Measurements from ENCODE around the gene CUEDC1. TPM values are rescaled to one million over a fixed set of nuclear protein-coding genes. Genes with fewer than 3 reads are reported as not detected.
A peak's percentile ranks its signal among the peaks of the same experiment; 100 is the strongest.
"Not testable (repeated sequence)": the region's sequence is repeated elsewhere in the genome, so short reads cannot be mapped to it uniquely, and the experiment has no call there.

The CUEDC1 gene
- total RNA-seq, 1 donor, result 0.54 TPM

DNA sequence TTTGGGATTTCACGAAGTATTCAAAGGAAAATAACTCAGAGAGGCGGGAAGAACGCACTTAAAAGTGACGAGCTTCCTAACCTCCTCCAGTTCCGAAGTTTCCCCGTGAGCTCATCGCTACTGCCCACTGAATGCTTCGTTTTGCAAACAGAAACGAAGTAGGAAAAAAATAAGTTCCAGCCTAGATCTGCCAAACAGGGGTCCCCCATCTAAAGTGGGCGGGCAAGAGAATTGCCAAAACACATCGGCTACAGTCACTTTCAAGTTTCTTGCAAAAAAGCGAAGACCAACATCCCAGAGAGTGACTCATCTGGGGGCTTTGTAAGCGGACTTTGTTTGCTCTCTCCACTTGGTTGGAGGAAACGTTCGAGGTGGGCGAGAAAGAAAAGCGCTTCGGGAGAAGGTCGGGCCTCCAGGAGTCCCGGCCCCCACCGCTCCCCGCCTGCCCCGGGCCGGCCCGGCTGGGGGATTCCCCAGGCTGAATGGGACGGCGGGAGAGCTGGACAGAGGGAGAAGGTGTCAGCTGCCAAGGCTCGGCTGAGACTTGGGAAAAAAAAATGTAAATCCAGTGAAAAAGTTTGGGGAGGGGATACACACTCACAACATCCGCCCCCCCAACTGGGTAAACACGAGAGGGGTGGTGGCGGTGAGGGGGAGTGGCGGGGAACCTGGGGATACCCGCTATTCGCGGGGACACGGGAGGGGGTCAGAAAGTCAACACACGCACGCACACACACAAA, 31.8 kb upstream of the CUEDC1 start:
- DNase-seq (ENCODE audit: low read depth in 2 of 3, low spot score in 2 of 3), result peak in 2 of 3 donors; percentile 60 to 73

DNA sequence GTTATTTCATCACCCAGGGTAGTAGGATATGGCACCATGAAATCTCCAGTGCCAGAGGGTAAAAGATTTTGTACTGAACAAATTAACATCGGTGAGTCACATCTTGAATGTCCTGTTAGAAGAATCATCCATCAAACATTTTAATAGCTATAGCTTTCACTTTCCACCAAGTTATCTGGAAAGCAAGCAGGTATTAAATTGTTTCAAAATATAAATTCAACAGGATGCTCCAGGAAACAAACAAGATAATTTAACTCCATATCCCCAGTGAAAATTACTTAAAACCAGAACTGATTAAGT, 30.4 kb upstream of the CUEDC1 start:
- DNase-seq (ENCODE audit: low read depth in 2 of 3, low spot score in 2 of 3), result no peak

DNA sequence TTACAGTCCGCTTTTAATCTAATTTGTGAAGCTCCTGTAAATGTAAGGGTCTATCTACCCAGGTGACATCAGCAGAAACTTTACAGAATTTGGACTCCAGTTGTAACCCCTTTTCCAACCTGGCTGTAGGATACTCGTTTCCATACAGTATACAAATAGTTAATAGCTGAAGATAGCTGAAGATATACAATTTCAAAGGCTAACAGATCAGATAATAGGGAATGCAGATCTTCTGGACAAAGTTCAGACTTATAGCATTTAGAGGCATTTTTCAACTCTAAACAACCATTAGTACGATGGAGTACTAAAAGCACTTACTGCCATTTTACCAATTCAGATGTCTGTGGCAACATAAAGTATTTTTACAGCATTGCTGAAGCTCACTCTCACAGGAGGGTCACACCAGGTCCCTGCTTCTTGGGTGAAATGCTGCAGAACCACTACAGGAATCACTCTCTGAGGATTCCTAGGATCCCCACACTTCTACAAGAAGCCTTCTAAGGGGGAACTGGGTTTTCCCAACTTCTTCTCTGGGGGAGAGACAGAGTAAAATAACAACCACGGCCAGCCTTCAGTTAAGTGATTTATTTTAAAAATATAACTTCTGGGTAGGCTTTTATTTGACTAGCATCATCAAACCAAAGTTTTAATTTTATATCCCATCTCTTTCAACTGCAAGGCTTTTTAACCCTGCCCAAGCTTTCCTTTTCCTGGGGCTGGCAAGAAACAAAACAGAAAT, 29.9 kb upstream of the CUEDC1 start:
- DNase-seq (ENCODE audit: low read depth in 2 of 3, low spot score in 2 of 3), result no peak

DNA sequence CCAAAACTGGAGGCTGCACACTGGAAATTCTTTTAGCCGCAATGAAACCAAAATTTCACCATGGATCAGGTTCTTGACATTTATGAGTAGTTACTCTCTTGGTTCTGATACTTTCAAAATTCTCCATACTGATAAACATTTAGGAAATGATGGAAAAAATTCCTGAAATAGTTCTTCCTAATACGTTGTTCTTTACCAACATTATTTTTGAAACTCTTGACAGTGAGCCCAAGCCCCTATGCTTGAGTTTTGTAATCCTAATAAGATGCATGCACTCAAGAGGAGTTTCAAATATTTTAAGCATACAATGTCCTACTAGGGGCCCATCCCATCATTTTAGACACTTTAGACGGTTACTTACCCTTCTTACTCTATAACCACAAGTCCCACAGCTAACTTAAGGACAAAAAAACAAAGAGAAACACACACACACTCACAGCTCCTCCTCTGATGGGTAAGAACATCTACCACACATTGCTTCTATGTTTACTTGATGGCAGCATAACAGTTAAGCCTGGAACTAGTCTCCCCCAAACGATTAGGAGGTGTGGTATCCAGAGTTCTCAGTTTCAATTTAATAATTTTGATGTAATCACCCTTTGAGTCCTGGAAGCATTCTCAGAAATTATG, 29.2 kb upstream of the CUEDC1 start:
- DNase-seq (ENCODE audit: low read depth in 2 of 3, low spot score in 2 of 3), result no peak

DNA sequence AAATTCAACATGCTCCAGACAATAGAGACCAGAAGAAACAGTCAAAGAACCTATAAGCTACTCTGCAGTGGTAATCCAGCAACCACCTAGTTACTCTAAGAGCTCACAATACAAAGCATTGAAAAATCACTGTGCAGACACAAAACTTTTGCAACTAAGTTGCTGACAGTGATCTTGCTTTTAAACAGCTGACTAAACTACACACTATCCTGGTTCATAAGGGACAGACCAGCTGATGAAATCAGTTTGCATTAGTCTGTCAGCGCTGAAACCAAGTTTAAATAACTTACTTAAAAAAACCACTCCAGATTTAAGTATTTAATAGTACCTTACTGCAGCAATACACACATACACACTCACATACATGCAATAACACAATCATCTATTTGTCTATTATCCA, 28.2 kb upstream of the CUEDC1 start:
- no peak for DNase-seq (ENCODE audit: low read depth in 2 of 3, low spot score in 2 of 3)

DNA sequence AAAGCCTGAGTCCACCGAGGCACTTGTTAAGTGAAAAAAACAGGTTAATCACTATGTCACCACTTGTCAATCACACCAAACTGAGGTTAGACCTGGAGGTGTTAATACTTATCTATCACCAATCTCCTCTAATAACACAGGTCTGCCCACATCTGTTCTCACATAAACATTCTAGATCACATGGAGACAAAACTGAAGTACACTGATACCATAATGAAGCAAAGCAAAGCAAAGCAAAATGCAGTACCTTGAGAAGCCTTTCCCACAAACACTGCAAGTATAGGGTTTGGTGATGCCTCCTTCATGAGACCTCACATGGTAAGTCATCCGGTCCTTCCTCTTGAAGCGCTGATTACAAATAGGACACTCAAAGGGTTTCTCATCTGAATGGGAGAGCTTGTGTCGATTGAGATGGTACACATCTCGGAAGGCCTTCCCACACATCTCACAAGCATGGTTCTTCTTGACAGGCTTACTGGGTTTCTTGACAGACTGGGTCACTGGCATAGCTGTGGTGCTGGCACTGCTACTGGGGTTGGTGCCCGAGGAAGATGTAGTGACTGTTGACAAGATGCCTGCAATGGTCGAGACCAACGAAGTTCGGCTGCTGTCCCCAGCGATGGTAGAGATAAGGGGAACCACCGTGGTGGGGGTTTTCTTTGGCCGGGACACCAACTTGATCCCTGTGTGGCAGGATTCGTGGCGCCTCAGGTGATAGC, 27.4 kb upstream of the CUEDC1 start:
- no peak for DNase-seq (ENCODE audit: low read depth in 2 of 3, low spot score in 2 of 3)

DNA sequence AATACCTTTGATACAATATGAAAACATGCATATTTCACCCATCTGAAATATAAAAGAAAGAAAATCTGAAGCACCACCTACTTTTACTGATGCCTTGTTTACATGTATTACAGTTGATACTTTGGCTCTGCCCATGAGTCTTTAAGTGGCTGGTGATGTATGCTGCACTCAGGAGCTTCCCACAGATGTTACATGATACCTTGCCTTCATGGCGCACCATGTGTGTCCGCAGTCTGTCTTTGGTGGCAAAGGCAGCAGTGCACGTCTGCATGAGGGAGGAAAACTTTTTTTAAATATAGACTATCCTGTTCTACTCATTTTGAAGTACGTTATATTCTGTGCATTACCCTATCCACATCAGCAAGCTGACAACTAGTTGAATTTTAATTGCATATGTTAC, 25.3 kb upstream of the CUEDC1 start:
- no peak for DNase-seq (ENCODE audit: low read depth in 2 of 3, low spot score in 2 of 3)

DNA sequence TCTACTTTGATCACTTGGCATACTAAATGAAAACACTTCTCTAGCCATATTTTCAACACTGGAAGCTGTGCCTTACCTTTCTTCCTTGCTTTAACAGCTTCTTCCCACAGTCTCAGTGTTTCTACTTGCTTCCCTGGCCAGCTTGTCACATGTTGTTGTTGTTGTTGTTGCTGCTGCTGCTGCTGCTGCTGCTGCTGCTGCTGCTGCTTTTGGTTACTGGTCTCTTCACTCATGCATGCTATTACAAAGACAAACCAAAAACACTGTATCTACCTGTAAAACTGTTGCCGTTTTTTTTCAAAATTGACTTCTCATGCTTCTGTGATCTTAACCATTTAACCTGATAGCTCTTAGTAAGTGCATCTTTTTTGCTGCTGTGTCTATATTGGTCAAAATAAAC, 23.9 kb upstream of the CUEDC1 start:
- no peak for DNase-seq (ENCODE audit: low read depth in 2 of 3, low spot score in 2 of 3)

DNA sequence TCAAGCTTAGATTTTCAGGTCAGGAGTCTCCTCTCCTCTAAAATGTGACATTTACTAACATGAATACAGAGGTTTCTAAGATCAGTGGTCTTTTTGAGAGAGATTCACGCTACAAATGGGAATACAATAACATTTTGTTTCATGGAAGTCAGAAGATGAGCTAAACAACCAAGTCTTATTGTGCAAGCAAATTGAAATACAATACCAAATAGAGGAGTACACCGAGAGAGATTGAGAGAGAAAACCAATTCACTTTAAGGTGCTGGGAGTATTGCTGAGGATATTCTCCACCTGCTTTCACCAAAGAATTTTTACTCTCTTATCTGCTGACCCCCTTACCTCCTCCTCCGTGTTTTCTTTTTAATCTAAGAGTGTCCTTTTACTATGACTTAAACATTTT, 21.4 kb upstream of the CUEDC1 start:
- DNase-seq (ENCODE audit: low read depth in 2 of 3, low spot score in 2 of 3), result no peak

DNA sequence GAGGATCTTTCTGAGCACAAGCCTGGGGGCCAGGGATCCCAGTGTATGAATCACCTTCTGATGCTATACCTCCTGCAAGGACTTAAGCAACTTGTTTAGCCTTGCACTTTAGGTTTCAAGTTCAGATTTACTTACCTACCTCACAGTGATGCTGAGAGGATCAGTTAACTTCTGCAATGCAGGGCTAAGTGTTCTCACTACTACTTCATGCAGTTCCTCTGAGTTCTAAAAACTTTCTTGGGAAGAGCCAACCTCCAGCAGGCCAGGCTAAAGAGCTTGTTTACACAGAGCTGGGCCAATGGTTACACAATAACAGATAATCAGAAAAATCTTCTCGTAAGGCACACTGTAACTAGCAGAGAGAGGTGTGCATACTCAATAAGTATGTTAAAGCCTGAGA, 19.8 kb upstream of the CUEDC1 start:
- no peak for DNase-seq (ENCODE audit: low read depth in 2 of 3, low spot score in 2 of 3)

DNA sequence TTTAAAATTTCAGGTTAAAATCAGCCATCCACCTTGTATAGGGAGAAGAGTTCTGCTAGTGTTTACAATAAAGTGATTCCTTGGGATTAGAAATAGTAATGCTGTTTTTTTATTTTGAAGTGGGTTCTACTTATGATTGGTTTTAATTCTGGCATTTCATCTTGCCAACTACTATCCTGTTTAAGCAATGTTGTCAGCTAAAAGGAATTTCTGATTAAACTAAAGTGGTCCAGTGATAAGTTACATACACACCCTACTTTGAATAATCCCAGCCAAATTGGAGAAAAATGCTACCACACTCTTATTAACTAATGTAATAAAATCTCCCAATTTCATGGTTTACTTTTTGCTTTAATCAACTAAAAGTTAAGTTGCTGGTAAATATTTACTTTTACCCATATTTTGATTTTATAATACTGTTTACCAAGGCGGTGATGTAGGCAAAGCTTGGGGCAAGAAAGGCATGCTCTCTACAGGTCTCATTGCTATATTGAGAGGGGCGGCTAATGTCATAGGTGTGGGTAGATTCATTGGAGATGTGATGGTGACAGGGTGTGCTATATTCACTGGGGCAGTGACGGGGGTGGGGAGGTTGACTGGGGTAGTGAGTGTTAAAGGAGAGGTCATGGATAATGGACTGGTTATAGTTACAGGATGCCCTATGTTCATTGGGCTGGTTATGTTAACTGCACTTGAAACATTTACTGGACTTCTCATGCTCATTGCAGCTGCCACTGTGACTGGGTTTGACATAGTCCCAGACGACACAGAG, 19.0 kb upstream of the CUEDC1 start:
- DNase-seq (ENCODE audit: low read depth in 2 of 3, low spot score in 2 of 3), result not testable (repeated sequence)

DNA sequence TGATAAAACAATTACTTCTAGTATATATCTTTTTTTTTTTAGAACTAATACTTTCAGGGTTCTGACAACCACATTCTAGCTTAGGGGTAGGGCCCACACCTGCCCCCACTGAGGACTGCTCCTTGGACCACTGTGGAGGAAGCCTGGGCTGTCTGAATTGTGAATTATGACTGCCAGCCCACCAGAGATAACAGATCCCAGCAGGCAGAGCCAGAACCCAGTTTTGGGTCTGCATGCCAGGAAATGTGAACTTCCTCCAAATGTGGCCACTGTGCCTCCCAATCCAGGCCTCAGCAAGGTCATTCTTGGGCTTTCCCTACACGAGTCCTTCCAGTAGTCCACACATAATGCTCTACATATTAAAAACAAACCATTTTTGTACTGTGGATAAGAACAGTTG, 16.9 kb upstream of the CUEDC1 start:
- DNase-seq (ENCODE audit: low read depth in 2 of 3, low spot score in 2 of 3), result no peak

DNA sequence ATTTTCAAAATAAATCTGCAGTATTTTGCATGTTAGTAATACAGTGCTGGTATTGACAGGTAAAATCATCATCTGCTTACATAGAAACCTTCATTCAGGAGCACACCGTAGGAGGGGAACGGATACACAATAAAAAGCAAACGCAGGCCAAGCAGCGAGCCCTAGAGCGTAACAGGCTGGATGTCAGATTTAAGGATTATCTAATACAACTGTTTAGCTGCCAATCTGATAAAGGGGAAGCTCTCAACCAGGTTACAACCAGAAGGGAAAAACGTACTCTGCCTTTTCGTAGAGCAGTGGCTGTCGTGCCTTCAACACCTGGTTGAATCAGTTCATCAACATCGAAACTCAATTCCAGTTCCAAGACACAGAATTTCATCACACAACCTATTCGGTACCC, 16.4 kb upstream of the CUEDC1 start:
- DNase-seq (ENCODE audit: low read depth in 2 of 3, low spot score in 2 of 3), result no peak

DNA sequence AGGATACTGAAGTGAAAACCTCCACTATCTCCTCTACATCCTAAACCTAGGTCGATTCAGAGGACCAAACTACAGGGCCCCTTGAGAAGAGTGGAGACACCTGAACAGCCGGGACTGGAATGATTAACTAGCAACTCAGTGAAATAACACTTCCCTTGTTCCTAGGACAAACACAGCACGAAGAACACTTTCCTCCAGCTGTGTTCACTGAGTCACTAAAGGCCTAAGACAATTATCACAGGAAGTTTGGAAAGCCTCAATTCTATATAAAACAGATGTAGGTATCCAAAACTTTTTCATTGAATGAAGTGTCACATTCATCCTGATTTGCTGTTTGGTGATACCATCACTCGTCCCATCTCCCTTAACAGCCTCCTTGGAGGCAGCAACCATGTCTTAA, 15.5 kb upstream of the CUEDC1 start:
- DNase-seq (ENCODE audit: low read depth in 2 of 3, low spot score in 2 of 3), result no peak

DNA sequence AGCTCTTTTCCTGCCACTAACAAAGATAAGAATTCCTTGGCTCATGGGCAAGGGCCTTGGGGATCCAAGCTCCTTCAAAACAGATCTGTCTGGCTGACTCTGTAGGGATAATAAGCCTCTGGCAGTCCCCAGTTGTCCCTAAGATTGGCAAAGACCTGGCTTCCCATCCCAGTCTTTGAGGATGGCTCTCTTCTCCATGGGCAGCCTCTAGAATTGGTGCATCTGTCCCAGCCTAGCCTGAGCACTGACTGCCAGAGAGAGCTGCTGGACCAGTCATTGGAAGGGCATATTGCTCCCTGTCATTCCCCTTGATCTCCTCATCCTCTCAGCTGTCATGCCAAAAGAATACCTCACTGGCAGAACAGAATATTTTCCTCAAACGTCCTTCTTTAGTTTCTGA, 13.2 kb upstream of the CUEDC1 start:
- DNase-seq (ENCODE audit: low read depth in 2 of 3, low spot score in 2 of 3), result no peak

DNA sequence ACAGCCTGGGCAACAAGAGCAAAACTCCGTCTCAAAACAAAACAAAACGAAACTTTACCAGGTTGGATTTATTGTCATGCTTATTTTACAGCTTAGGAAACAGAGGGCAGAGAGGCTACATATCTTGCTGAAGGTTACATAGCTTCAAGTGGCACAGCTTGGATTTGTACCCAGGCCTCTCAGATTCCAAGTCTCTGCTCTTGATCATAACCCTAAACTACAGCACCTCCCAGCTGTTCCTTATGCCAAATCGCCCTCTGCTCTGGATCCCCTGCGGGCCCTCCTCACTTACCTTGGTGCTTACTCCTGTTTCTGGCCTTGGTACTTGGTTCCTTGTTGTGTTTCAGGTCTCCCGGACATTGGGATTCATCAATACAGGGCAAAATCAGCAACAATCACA, 11.7 kb upstream of the CUEDC1 start:
- no peak for DNase-seq (ENCODE audit: low read depth in 2 of 3, low spot score in 2 of 3)

DNA sequence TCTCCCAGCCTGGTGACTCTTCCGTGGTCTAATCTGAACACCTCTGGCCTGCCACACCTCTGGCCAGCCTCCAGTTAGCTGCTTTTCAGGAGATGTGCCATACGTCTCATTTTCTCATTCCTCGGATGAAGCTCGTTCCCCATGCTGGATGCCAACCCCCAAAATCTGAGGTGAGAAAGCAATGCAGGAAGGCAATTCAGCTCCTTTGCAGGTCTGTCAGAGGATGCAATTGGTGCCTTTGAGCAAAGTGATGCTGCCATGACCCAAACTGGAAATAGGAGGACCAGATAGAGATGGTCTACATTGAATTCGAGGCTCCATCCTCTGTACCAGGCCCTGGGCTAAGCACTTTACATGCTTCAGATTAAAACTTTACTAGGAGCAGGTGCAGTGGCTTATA, 11.0 kb upstream of the CUEDC1 start:
- DNase-seq (ENCODE audit: low read depth in 2 of 3, low spot score in 2 of 3), result no peak

DNA sequence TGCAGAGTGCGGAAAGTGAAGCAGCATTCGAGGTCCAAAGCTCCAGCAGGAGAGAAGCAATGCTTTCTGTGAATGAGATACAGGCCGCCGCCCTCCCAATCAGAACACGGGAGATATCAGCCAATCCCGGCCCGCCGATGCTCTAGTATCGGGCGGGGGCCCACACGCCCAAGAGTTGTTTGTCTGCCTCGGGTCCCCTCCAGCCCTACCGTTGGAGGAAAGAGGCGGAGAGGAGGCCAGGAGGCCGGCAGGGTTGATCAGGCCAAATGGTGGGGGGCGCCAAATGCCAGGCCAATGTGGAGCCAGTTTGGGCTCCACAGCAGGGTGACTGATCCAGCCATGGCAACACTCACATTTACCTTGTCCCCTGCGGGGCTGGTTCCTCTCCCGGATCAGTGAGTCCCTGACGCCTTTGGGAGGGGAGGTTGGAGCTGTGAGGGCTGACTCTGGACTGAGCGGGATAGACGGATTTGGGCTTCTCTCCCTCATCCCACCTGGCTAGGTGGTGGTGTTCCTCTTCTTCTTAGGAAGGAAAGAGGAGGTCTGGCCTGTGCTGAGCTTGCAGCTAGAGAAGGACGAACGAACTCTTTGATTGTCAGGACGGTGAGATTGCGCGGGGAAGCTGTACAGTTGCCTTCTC, 10.4 kb upstream of the CUEDC1 start:
- no peak for DNase-seq (ENCODE audit: low read depth in 2 of 3, low spot score in 2 of 3)

DNA sequence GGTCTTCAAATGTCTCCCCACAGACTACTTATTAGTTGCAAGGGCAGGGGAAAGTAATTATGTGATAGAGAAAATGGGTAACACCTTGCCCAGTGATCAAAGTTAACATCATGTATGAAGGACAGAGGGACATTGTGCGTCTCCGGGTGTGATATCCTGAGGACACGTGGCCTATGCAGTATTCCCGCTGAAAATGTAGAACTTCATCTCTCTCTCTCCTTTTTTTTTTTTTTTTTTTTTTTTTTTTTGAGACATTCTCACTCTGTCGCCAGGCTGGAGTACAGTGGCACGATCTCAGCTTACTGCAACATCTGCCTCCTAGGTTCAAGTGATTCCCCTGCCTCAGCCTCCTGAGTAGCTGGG, 7.9 kb upstream of the CUEDC1 start:
- DNase-seq (ENCODE audit: low read depth in 2 of 3, low spot score in 2 of 3), result no peak

All from hematopoietic multipotent progenitor cell (in vitro differentiated cells).